ENCODE data around the gene ATAD3B.

The ATAD3B gene

DNA sequence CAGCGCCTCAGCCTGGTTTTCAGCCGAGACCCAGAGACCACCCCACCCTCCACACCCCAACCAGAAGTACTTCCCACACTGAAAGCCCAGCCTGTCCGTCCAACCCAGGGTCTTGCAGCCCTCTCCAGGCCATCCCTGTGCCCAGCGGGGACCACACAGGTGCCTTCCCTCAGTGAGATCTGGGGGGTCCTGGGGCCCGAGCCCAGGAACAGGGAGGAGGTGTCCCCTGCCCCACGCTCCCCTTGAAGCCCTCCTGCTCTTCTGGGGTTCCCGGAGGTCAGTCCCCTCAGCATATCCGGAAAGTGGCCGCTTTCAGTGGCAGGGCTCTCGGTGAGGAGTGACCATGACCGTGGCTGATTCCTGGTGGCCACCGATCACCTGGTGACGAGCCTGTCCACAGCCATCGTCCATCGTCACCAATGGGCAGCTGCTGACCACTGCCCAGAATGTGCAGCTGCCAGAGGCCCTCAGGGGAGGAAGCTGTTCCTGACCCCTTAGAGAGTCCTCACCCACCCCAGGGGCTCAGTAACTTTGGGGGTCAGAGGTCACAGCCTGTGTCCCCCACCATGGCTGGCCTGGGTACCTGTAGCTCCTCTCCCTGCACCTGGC, 65.5 kb downstream of the ATAD3B start:
- DNase-seq, result no peak

DNA sequence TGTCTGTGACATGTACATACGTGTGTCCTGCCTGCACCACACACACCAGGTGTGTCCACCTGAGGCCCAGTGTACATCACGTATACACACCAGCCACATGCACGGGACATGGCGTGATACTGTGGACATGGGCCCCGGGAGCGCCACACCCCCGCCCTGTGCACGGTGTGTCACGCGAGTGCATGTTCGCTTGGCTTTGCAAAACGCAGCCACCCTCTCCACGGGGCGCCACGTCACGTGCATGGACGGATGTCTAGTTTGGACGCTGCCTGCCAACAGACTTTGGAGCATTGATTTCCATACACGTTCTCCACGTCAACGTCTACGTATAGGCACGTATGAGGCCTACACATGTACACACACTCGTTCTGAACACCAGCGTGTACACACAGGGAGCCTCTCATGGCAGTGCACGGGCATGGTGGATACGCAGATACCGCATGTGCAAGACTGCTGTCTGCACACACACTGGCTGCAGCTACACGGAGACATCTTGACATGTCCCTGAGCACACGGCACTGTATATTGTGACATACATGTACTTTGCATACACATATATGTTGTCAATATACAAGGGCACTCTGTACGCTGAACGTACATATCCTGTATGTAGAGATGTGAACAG, 66.2 kb downstream of the ATAD3B start:
- no peak for DNase-seq

DNA sequence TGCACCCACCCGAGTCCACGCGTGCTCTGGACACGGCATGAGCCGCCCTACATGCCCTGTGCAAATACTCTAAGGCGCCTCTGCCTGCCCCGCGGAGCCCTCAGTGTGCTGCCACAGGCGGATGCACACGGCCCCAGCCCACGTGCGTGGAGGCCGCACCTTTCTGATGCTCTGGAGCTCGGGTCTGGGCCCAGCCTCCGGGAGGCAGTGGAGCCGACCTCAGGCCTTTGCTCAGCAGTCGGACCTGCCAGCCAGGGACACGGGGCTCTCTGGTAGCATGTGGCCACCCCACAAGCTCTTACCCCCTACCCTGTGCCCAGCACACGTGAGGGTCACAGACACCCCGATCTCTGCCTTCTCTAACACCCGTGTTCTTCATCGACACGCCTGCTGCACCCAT, 66.8 kb downstream of the ATAD3B start:
- no peak for DNase-seq

DNA sequence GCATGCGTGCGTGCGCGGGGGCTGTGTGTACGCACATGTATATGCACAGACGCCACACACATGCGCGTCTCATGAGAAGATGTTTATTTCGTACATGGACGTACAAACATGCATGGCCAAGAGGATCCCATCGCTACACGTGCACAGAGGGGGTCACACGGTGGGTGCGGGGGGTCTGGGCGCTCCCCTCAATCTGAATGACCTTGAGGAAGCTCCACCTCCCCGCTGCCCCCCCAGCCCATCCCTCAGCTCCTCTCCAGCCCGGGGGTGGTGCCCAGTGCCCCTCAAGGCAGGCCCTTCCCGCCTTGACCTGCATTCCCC, 67.4 kb downstream of the ATAD3B start:
- no peak for DNase-seq

DNA sequence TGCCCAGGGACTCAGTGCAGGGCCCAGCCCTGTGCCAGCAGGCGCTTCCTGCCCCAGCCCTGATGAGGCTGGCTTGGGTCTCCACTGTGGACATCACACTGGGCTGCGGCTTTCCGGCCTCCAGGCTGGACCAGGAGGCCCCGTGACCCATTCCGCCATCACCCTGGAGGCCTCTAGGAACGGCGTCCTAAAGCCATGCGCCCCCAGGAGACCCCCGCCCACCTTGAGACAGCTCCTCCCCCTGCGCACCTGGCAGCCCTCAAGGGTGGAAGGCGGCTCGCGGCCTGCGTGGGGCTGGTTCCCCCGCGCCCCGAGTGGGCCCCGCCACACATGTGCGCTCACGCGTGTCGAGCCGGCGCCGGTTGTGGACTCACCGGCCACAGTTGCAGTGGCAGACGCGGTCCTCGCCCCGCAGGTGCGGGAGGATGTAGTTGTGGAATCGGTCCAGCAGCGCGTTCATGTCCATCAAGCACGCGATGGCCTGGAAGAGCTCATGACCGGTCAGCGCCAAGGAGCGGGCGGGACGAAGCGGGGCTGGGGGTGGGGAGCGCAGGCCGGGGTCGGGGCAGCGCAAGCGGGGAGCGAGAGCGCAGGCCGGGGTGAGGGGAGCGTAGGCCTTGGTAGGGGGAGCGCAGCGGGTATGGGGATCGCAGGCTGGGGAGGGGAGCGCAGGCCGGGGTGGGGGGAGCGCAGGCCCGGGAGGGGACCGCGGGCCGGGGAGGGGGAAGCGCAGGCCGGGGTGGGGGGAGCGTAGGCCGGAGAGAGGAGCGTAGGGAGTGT, 67.9 kb downstream of the ATAD3B start:
- no peak for DNase-seq

DNA sequence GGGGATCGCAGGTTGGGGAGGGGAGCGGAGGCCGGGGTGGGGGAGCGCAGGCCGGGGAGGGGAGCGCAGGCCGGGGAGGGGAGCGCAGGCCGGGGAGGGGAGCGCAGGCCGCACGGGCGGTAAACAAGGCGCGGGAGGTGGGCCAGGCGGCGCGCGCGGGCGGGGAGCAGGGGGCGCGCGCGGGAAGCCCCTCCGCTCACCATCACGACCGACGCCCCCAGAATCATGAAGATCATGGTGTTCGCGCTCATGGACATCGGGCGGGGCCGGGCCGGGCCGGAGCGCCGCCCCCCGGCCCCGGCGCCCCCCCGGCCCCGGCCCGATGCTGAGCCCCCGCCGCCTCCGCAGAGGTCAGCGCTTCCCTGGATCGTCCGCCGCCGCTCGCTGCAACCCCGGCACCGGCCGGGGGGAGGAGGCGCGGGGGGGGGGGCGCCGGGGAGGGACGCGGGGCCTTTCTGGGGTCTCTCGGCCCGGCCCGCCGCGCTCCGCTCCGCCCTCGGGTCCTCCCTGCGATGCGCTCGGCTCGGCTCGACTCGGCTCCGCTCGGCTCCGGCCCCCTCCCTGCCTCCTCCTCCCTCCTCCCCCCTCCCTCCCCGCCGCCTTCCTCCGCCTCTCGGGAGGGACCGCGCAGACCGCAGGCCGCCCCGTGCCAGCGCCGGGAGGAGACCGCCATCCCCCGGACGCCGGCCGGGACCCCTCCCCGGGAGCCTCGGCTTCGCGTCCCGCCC, 68.7 kb downstream of the ATAD3B start, which contains the start of gene TMEM240:
Gene TMEM240, minus strand, starts transcription at position 535 of the 728 bp plus-strand sequence. Its CDS starts 278 bp downstream, at position 257.
- peak; percentile 78 for DNase-seq

DNA sequence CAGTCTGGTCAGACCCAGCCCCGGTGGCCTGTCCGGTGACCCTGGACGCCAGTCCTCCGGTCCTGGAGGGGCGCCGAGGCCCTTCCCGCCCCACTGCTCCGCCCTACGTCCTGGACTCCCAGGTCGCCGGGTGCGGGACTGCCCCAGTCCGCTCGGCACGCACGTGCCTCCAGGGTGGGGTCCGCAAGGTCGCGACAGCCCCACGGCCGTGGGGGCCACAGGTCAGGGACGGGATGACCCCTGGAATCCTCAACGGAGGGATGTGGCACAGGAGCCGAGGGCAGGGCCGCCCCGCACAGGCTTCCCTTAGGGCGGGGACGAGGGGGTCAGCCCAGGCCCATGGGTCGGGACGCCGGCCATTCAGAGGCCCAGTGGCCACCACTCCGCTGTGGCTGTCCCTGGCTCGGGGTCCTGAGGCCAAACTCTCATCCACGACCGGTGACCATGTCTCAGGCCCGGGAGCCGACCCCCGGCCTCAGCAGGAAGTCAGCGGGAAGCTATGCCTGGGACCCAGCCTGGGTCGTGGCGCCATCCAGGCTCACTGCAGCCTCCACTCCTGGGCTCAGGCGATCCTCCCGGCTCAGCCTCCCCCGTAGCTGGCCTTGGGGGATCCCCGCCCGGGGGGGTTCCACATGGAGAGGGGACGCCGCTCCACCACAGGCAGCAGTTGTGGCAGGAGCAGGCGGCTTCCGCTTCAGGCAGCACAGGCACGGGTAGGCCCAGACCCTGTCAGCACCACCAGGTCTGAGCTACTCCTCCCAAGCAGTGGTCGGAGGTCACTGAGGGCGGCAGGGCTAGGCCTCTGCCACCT, 69.5 kb downstream of the ATAD3B start:
- no peak for DNase-seq

DNA sequence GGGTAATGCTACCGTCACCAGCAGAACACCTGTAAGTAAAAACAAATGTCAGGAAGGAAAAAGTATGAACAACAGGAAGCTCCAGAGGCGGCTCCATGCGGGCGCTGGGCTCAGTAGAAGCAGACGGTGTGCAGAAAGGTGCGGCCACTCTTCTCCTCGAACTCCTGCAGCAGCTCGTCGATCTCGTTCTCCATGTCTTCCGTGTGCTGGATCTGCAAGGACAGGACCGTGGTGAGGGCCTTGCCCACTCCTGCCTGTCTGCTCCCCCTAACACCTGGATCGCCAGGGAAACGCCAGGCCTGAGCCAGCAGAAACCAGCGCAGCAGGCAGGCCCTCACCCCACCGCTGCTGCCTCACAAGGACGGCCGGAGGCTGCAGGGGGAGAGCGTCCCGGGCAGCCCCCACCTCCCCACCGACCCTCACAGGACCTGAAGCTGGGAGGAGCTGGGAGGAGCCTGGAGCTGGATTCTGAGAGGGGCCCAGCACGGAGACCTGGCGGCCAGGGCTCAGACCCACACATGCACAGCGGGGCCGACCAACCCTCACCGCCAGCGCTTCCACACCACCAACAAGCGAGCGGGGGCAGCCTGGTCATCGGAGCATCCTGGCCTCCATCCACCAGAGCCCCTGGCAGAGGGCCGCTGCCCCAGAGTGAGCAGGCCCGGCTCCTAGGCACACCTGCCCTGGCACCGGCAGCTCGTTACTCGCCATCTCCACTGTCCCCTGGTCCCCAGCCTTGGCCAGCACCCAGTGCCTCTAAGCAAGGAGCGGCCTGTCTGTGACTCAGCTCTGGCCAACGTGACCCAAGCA, 70.6 kb downstream of the ATAD3B start:
- DNase-seq, result no peak

DNA sequence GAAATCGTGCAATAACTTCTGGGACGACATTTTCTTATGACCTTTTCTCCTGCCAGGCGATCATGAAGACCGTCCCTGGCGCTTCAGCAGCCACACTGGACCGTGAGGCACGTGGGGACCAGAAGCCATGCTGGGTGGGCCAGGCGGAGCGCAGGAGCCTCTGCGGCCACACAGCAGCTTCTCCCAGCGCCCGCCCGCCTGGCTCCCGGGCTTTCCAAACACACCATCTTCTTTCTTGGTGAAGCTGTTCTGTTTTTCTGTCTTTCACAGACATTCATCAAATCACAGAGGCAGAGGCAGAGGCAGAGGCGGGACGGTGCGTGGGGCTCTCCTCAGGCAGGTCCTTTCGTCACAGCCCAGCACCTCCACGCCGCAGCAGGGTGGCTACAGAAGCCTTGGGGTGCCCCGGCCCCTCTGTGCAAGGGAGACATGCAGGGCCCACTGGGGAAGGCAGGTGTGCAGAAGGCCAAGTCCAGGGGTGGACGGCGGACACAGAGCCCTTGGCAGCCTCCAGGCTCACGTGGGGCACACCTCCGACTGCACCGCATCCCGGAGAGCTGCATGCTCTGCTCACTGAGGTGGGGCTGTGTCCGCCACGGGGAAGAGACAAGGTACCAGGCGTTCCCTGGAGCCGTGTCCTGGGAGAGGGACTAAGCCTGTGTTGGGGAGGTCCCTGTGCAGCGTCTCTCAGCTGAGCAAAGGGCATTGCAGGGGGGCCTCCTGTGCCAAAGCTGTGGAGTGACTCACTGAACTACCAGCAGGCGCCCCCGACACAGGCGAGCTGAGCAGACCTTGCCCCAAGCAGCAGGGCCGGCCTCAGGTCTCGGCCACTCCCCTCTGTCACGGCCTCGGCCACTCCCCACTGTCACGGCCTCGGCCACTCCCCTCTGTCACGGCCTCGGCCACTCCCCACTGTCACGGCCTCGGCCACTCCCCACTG, 71.5 kb downstream of the ATAD3B start:
- no peak for DNase-seq

DNA sequence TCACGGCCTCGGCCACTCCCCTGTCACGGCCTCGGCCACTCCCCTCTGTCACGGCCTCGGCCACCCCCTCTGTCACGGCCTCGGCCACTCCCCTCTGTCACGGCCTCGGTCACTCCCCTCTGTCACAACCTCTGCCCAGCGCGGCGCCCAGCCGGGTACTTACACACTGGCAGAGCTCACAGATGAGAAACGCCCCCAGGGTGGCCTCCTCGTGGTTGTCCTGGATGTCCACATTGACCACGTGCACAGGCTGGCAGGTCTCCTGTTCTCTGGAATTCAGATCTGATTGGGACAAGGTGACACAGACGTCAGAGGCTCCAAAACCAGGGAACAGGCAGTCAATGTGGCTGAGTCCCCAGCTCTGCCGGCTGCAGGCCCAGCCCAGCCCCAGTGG, 72.1 kb downstream of the ATAD3B start:
- no peak for DNase-seq

DNA sequence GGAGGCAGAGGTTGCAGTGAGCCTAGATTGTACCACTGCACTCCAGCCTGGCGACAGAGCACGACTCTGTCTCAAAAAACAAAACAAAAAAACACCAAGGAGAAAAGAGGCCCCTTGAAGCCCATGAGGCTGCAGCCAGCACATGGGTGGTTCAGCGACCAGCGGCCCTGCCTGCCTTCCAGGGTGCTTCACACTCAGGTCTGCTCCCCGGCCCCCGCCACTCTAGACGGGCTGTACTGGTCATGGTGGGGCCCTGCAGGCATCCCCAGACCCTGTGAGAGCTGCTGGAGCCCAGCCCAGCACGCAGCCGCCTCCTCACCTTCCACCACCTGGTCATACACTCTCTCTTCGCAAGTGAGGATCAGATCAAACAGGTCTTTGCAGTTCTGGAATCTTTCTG, 73.0 kb downstream of the ATAD3B start:
- DNase-seq, result no peak
